Smooth muscle cell (in vitro differentiated cells): Measurements from ENCODE around the gene RSPO1. TPM values are rescaled to one million over a fixed set of nuclear protein-coding genes. Genes with fewer than 3 reads are reported as not detected.
"Not testable (repeated sequence)": the region's sequence is repeated elsewhere in the genome, so short reads cannot be mapped to it uniquely, and the experiment has no call there.

Source experiments
- DNase-seq: peaks from one replicate; lab custom pipeline; 2025; ENCODE audit not compliant: unreplicated experiment; lab: John Stamatoyannopoulos, UW
- H2AFZ ChIP-seq: fragments of 200-600 bp; sonication (generic); 2 replicates; pipeline ENCODE4 v1.6.0; 2016; ENCODE audit warnings: antibody characterized with exemption, low read depth, mild to moderate bottlenecking
- H3F3A ChIP-seq: fragments of 200-600 bp; sonication (generic); 2 replicates; pipeline ENCODE4 v1.6.0; 2017; ENCODE audit warnings: antibody characterized with exemption, low read depth
- H3K27ac ChIP-seq: fragments of 200-600 bp; sonication (generic); 2 replicates; pipeline ENCODE4 v1.5.1; 2016; ENCODE audit warnings: low read depth, mild to moderate bottlenecking
- H3K27me3 ChIP-seq: fragments of 200-600 bp; sonication (generic); 2 replicates; pipeline ENCODE4 v1.6.1; 2016; ENCODE audit warnings: low read depth, mild to moderate bottlenecking
- H3K36me3 ChIP-seq: fragments of 200-600 bp; sonication (generic); 2 replicates; pipeline ENCODE4 v1.5.1; 2016; ENCODE audit warnings: low read depth
- H3K4me1 ChIP-seq: fragments of 200-600 bp; sonication (generic); 2 replicates; pipeline ENCODE4 v1.5.1; 2016; ENCODE audit warnings: low read depth
- H3K4me2 ChIP-seq: fragments of 200-600 bp; sonication (generic); 2 replicates; pipeline ENCODE4 v1.6.0; 2016; ENCODE audit warnings: mild to moderate bottlenecking
- H3K4me3 ChIP-seq: fragments of 200-600 bp; sonication (generic); 2 replicates; pipeline ENCODE4 v1.5.1; 2016; ENCODE audit warnings: mild to moderate bottlenecking
- H3K79me2 ChIP-seq: fragments of 200-600 bp; sonication (generic); 2 replicates; pipeline ENCODE4 v1.6.0; 2016; ENCODE audit warnings: low read depth, mild to moderate bottlenecking
- H3K9ac ChIP-seq: fragments of 200-600 bp; sonication (generic); 2 replicates; pipeline ENCODE4 v1.6.0; 2016; ENCODE audit warnings: low read depth
- H3K9me3 ChIP-seq: fragments of 200-600 bp; sonication (generic); replicated peaks from 2 replicates; pipeline ENCODE4 v1.5.1; 2016; ENCODE audit warnings: low read depth
- H4K20me1 ChIP-seq: fragments of 200-600 bp; sonication (generic); 2 replicates; pipeline ENCODE4 v1.6.0; 2016; ENCODE audit warnings: low read depth
- WGBS: methylation state at CpG from one replicate; pipeline ENCODE4 v1.1.7; 2016; ENCODE audit warnings: low lambda C conversion rate; 5-methylcytosine and 5-hydroxymethylcytosine counted together
- polyA plus RNA-seq: library from polyadenylated mRNA; unstranded; fragments of >200 nt; fragmentation: Nextera tagmentation; extraction: Ambion mirVana; gene quantifications from 2 replicates; pipeline ENCODE4 v1.2.1, GENCODE V29; 2016
- total RNA-seq: library from RNA; depleted of rRNA; stranded (reverse); fragments of >200 nt; gene quantifications from 2 replicates; pipeline ENCODE4 v1.2.3, GENCODE V29; 2014
- TF ChIP-seq, protein P1 (sequence below): fragments of 200-600 bp; sonication (generic); IDR thresholded peaks from 2 replicates; pipeline ENCODE4 v1.5.1; 2017; ENCODE audit warnings: borderline replicate concordance, mild to moderate bottlenecking, antibody characterized with exemption; ENCODE audit not compliant: insufficient read depth, poor library complexity, severe bottlenecking

Gene RSPO1
- not detected in 2 replicates for total RNA-seq
- not detected in 2 replicates for polyA plus RNA-seq

DNA sequence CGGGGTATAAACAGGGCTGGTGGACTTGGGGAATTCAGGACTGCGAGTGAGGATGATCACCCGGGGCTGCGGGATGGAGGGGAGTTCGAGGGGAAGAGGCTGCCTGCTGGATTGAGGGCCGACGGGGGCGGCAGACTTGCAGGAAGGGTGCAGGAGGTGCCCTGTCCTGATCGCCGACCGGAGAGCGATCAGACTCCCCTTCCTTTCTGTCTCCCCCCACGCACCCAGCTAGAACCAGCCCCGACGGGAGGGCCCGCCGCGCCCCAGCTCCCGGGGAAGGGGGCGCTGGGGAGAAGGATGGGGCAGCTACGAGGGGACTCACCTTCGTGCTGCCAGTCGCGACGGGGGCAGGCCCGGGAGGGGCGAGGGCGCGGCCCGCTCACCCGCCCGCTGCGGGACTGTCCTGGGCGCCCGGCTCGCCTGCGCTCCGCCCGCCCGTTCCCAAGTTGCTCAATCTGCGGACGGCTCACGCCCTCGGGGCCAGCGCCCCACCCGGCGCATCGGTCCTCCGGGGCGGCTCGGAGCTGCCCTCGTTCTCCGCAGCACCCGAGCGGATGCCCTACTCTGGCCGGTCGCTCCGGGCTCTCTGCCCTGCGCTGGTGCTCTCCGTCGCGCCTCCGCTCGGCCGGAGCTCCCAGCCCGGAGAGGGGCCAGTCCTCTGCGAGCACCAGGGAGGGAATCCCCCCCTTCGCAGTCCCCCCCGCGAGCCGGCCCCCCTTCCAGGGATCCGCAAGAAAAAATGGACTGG lies at the start of gene RSPO1:
Gene RSPO1, minus strand, starts transcription at position 649 of the 748 bp plus-strand sequence. CDS start 5,231 bp downstream, outside the sequence.
- DNase-seq: no peak
- no peaks in the 10 kb centered on the region for H4K20me1 ChIP-seq
- H3K4me2 ChIP-seq: peak within 1 kb of the TSS; percentile 74
- peak within 1 kb of the TSS; percentile 34 for H3K4me3 ChIP-seq
- peaks cover 100% of the 10 kb centered on the region for H3K27me3 ChIP-seq
- TF ChIP-seq, protein P1, sequence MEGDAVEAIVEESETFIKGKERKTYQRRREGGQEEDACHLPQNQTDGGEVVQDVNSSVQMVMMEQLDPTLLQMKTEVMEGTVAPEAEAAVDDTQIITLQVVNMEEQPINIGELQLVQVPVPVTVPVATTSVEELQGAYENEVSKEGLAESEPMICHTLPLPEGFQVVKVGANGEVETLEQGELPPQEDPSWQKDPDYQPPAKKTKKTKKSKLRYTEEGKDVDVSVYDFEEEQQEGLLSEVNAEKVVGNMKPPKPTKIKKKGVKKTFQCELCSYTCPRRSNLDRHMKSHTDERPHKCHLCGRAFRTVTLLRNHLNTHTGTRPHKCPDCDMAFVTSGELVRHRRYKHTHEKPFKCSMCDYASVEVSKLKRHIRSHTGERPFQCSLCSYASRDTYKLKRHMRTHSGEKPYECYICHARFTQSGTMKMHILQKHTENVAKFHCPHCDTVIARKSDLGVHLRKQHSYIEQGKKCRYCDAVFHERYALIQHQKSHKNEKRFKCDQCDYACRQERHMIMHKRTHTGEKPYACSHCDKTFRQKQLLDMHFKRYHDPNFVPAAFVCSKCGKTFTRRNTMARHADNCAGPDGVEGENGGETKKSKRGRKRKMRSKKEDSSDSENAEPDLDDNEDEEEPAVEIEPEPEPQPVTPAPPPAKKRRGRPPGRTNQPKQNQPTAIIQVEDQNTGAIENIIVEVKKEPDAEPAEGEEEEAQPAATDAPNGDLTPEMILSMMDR: no peak
- no peak within 1 kb of the TSS for H3K27ac ChIP-seq
- H3K4me1 ChIP-seq: peaks cover 16% of the 10 kb centered on the region
- H2AFZ ChIP-seq: no peak within 1 kb of the TSS
- no peaks in the 10 kb centered on the region for H3F3A ChIP-seq
- WGBS: 7% methylated on average over 24 of the region's 72 CpGs
- H3K9ac ChIP-seq: no peak within 1 kb of the TSS
- no peaks in the 10 kb centered on the region for H3K9me3 ChIP-seq
- no peaks in the 10 kb centered on the region for H3K79me2 ChIP-seq
- H3K36me3 ChIP-seq: no peaks in the 10 kb centered on the region

GRCh38 chr1:37684182-37684581 lies 49.5 kb upstream of the RSPO1 start:
- H3K9me3 ChIP-seq, H3K4me2 ChIP-seq, H2AFZ ChIP-seq, H3K4me1 ChIP-seq, H3K9ac ChIP-seq, H3K4me3 ChIP-seq, H3K36me3 ChIP-seq, H3K27me3 ChIP-seq, H4K20me1 ChIP-seq, H3K27ac ChIP-seq, DNase-seq: not testable (repeated sequence)
- Histone ChIP-seq H3F3A (peaks cover 10% of the 10 kb centered on the region), H3K79me2 (peaks cover 11% of the 10 kb centered on the region)
- WGBS: 97% methylated on average over 9 of the region's 9 CpGs

DNA sequence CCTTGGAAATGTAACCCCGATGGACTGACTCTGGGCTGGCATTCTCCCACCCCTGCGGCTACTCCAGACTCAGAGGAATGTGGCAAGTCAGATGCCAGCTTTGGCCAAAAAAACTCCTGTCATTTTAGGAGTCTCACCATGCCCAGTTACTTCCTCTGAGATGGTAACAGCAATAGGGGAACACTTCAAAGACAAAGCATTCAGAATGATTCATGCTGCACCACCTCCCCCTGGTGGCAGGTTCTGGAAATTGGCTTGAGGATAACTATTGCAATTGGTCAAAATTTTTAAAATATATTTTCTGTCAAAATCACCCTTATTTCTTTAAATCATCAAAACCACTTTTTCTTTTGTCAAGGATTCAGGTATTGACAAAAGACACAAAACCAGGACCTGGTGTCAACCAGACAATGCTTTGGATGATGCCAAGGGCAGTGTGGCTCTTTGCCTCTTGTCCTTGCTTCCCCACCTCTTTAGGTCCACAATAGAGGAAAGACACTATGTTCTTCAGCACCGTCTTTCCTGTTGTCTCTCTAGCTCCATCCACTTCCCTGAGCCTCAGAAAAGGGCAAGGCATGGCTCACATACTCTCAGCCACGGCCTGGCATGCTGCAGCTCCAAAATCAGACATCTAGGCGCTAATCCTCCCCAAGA lies 47.8 kb upstream of the RSPO1 start:
- peaks cover 2% of the 10 kb centered on the region for H3K79me2 ChIP-seq
- peaks cover 5% of the 10 kb centered on the region for H3K36me3 ChIP-seq
- peak; percentile 36 for DNase-seq
- H3K27ac ChIP-seq: no peak overlapping the region
- no peaks in the 10 kb centered on the region for H4K20me1 ChIP-seq
- H3F3A ChIP-seq: peaks cover 10% of the 10 kb centered on the region
- H3K4me3 ChIP-seq: no peak overlapping the region
- TF ChIP-seq, protein P1: peak; percentile 96
- 85% methylated on average over 5 of the region's 5 CpGs for WGBS
- no peak overlapping the region for H2AFZ ChIP-seq
- no peaks in the 10 kb centered on the region for H3K4me1 ChIP-seq
- H3K9ac ChIP-seq: no peak overlapping the region
- H3K27me3 ChIP-seq: no peaks in the 10 kb centered on the region
- no peak overlapping the region for H3K4me2 ChIP-seq
- no peaks in the 10 kb centered on the region for H3K9me3 ChIP-seq

- no peaks in the 10 kb centered on the region for H4K20me1 ChIP-seq
- H3K27ac ChIP-seq: no peak overlapping the region
- no peaks in the 10 kb centered on the region for H3K4me1 ChIP-seq
- no peak overlapping the region for H3K9ac ChIP-seq
- TF ChIP-seq, protein P1: no peak
- H3K79me2 ChIP-seq: no peaks in the 10 kb centered on the region
- H3K36me3 ChIP-seq: peaks cover 2% of the 10 kb centered on the region
- 97% methylated on average over 3 of the region's 3 CpGs for WGBS
- no peak for DNase-seq
- no peaks in the 10 kb centered on the region for H3K9me3 ChIP-seq
- H3K4me3 ChIP-seq: no peak overlapping the region
- H2AFZ ChIP-seq: no peak overlapping the region
- H3K4me2 ChIP-seq: no peak overlapping the region
- peaks cover 10% of the 10 kb centered on the region for H3F3A ChIP-seq
- H3K27me3 ChIP-seq: no peaks in the 10 kb centered on the region
Observed at GRCh38 chr1:37680933-37681332, 46.2 kb upstream of the RSPO1 start.
